GM12864 (cell line): ENCODE results near the gene PPAN.

Source experiments
- DNase-seq: peaks from one replicate; pipeline ENCODE4 v3.0.0-alpha.2; 2011; ENCODE audit warnings: low read depth
- H3K4me3 ChIP-seq: 2 replicates; pipeline ENCODE4 v1.5.1; 2011; ENCODE audit warnings: mild to moderate bottlenecking, low read depth, low read length, control low read depth
- CTCF ChIP-seq: IDR thresholded peaks from 2 replicates; pipeline ENCODE4 v1.5.1; 2011; ENCODE audit warnings: low read depth, mild to moderate bottlenecking, moderate library complexity, low read length, control low read depth, inconsistent platforms; ENCODE audit errors: missing control alignments

The PPAN gene

GRCh38 chr19:10141479-10141878 lies 35.3 kb downstream of the PPAN start:
- no peak for TF ChIP-seq CTCF
- DNase-seq: no peak
- no peak overlapping the region for H3K4me3 ChIP-seq

- no peak for TF ChIP-seq CTCF
- no peak overlapping the region for H3K4me3 ChIP-seq
- no peak for DNase-seq
Observed at GRCh38 chr19:10141973-10142372, 35.8 kb downstream of the PPAN start.

- DNase-seq: no peak
- H3K4me3 ChIP-seq: no peak overlapping the region
- no peak for TF ChIP-seq CTCF
Observed at GRCh38 chr19:10142701-10143375, 36.7 kb downstream of the PPAN start.

- no peak for DNase-seq
- H3K4me3 ChIP-seq: no peak overlapping the region
- no peak for TF ChIP-seq CTCF
Observed at GRCh38 chr19:10143681-10144080, 37.5 kb downstream of the PPAN start.

GRCh38 chr19:10144361-10144760 lies 38.2 kb downstream of the PPAN start:
- no peak for DNase-seq
- TF ChIP-seq CTCF: no peak

GRCh38 chr19:10145031-10145430 lies 38.9 kb downstream of the PPAN start:
- no peak for TF ChIP-seq CTCF
- no peak overlapping the region for H3K4me3 ChIP-seq
- no peak for DNase-seq

More at GRCh38 chr19:10144361-10144760, 38.2 kb downstream of the PPAN start:
- no peak overlapping the region for H3K4me3 ChIP-seq

GRCh38 chr19:10146142-10146541 lies 40.0 kb downstream of the PPAN start:
- no peak overlapping the region for H3K4me3 ChIP-seq
- DNase-seq: no peak
- no peak for TF ChIP-seq CTCF
